ENCODE data around the gene CCDC149. TPM values are rescaled to one million over a fixed set of nuclear protein-coding genes. Genes with fewer than 3 reads are reported as not detected.

CCDC149 gene
- total RNA-seq, 1 experiment from 2014 or later, result 5.3 TPM

- ChIA-PET POLR2A (no interaction called here), CTCF (no interaction called here), RAD21 (ENCODE audit: low non-redundant PET in 1 of 2, low total read pairs in 2 of 2, uncharacterized antibody in 2 of 2, unreplicated experiment in 2 of 2) (no interaction called here)
- no peak overlapping the region for H3K9ac ChIP-seq (ENCODE audit: low read length)
- DNase-seq (ENCODE audit: low read depth, low spot score), result no peak
- no peaks in the 10 kb centered on the region for H3K9me3 ChIP-seq (ENCODE audit: control insufficient read depth in 1 of 2, insufficient read depth in 1 of 2, low read depth in 1 of 2, low read length in 2 of 2)
- no peaks in the 10 kb centered on the region for H3K79me2 ChIP-seq (ENCODE audit: insufficient read depth, low read length)
- H3K36me3 ChIP-seq (ENCODE audit: control insufficient read depth in 1 of 2, insufficient read depth in 2 of 2, low read length in 2 of 2), result no peaks in the 10 kb centered on the region
- intact Hi-C loops (cut with micrococcal nuclease), result no loop called here
- H3K27me3 ChIP-seq (ENCODE audit: insufficient read depth, low read length), result peaks cover 23% of the 10 kb centered on the region; the same call in 1 of the 2 replicates
- BruUV-seq (replicated peaks), result no TSS peak
- no peak overlapping the region for H3K4me2 ChIP-seq (ENCODE audit: low read length)
- H4K20me1 ChIP-seq (ENCODE audit: insufficient read depth), result no peaks in the 10 kb centered on the region
- no peaks in the 10 kb centered on the region for H3K4me1 ChIP-seq (ENCODE audit: control insufficient read depth in 1 of 2, insufficient read depth in 2 of 2, low read length in 2 of 2)
- no peak overlapping the region for H3K27ac ChIP-seq (ENCODE audit: low read depth, low read length)
- H3K4me3 ChIP-seq (replicated peaks in 1 of 2; ENCODE audit: low read depth in 1 of 2, low read length in 2 of 2), result no peak overlapping the region
- no peak for TF ChIP-seq SP1 (IDR thresholded peaks at IDR 0.05; ENCODE audit: low read depth)
- TF ChIP-seq CEBPB (IDR thresholded peaks at IDR 0.05; ENCODE audit: low read depth), result no peak
- no peak for TF ChIP-seq EGR1 (IDR thresholded peaks at IDR 0.05; ENCODE audit: low read depth)
- TF ChIP-seq, protein P1, sequence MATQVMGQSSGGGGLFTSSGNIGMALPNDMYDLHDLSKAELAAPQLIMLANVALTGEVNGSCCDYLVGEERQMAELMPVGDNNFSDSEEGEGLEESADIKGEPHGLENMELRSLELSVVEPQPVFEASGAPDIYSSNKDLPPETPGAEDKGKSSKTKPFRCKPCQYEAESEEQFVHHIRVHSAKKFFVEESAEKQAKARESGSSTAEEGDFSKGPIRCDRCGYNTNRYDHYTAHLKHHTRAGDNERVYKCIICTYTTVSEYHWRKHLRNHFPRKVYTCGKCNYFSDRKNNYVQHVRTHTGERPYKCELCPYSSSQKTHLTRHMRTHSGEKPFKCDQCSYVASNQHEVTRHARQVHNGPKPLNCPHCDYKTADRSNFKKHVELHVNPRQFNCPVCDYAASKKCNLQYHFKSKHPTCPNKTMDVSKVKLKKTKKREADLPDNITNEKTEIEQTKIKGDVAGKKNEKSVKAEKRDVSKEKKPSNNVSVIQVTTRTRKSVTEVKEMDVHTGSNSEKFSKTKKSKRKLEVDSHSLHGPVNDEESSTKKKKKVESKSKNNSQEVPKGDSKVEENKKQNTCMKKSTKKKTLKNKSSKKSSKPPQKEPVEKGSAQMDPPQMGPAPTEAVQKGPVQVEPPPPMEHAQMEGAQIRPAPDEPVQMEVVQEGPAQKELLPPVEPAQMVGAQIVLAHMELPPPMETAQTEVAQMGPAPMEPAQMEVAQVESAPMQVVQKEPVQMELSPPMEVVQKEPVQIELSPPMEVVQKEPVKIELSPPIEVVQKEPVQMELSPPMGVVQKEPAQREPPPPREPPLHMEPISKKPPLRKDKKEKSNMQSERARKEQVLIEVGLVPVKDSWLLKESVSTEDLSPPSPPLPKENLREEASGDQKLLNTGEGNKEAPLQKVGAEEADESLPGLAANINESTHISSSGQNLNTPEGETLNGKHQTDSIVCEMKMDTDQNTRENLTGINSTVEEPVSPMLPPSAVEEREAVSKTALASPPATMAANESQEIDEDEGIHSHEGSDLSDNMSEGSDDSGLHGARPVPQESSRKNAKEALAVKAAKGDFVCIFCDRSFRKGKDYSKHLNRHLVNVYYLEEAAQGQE (IDR thresholded peaks at IDR 0.05; ENCODE audit: low read depth), result no peak
- TF ChIP-seq SIN3A (IDR thresholded peaks at IDR 0.05; ENCODE audit: low read depth), result no peak
- no peaks in the 10 kb centered on the region for H3K9me2 ChIP-seq (ENCODE audit: insufficient read depth)
- no peak for ATAC-seq
- H2AFZ ChIP-seq (ENCODE audit: low read depth, low read length, poor library complexity, severe bottlenecking), result no peak overlapping the region
These were observed 112.4 kb downstream of the CCDC149 start for GRCh38 chr4:24800325-24800895.
